HEK293T (cell line): ENCODE results near the gene FNDC8.

Experiments used
- CTCF ChIA-PET: fragments of 350-600 bp; formaldehyde crosslinking; extraction: SDS; loops from one replicate; lab custom pipeline; 2021; ENCODE audit warnings: antibody characterized with exemption, inconsistent platforms; lab: Yijun Ruan, JAX
- POLR2A ChIA-PET: fragments of 350-600 bp; formaldehyde crosslinking; extraction: SDS; loops from one replicate; lab custom pipeline; 2020; ENCODE audit warnings: antibody characterized with exemption, inconsistent platforms; lab: Yijun Ruan, JAX
- DNase-seq: peaks from one replicate; pipeline ENCODE4 v3.0.0; 2012; ENCODE audit warnings: mixed read lengths; ENCODE audit errors: extremely low spot score
- ARNT ChIP-seq: fragments of 450-650 bp; IDR thresholded peaks from 2 replicates; pipeline ENCODE4 v1.6.1; 2017; ENCODE audit warnings: mild to moderate bottlenecking
- BHLHE40 ChIP-seq: fragments of 450-650 bp; IDR thresholded peaks from 2 replicates; pipeline ENCODE4 v1.6.1; 2016; ENCODE audit warnings: mild to moderate bottlenecking, moderate library complexity, borderline replicate concordance
- CTBP1 ChIP-seq: fragments of 450-650 bp; IDR thresholded peaks from 2 replicates; pipeline ENCODE4 v1.6.1; 2016; ENCODE audit warnings: borderline replicate concordance
- ELF4 ChIP-seq: fragments of 450-650 bp; IDR thresholded peaks from 2 replicates; pipeline ENCODE4 v1.6.1; 2017; ENCODE audit warnings: antibody characterized with exemption
- FOXA1 ChIP-seq: fragments of 450-650 bp; IDR thresholded peaks from 2 replicates; pipeline ENCODE4 v1.6.1; 2016; ENCODE audit warnings: mild to moderate bottlenecking
- FOXK2 ChIP-seq: fragments of 450-650 bp; IDR thresholded peaks from 2 replicates; pipeline ENCODE4 v1.6.1; 2016; ENCODE audit warnings: mild to moderate bottlenecking
- FOXM1 ChIP-seq: fragments of 450-650 bp; IDR thresholded peaks from 2 replicates; pipeline ENCODE4 v1.6.1; 2017; ENCODE audit warnings: mild to moderate bottlenecking, borderline replicate concordance
- L3MBTL2 ChIP-seq: fragments of 450-650 bp; conservative IDR thresholded peaks from 2 replicates; pipeline ENCODE4 v1.6.1; 2016; ENCODE audit warnings: mild to moderate bottlenecking
- LEF1 ChIP-seq: fragments of 450-650 bp; IDR thresholded peaks from 2 replicates; pipeline ENCODE4 v1.6.1; 2017; ENCODE audit warnings: mild to moderate bottlenecking, borderline replicate concordance
- NFRKB ChIP-seq: fragments of 450-650 bp; IDR thresholded peaks from 2 replicates; pipeline ENCODE4 v1.6.1; 2016; ENCODE audit warnings: mild to moderate bottlenecking, moderate library complexity
- SP1 ChIP-seq: fragments of 450-650 bp; IDR thresholded peaks from 2 replicates; pipeline ENCODE4 v1.6.1; 2017
- SUZ12 ChIP-seq: fragments of 450-650 bp; IDR thresholded peaks from 2 replicates; pipeline ENCODE4 v1.6.1; 2016; ENCODE audit warnings: mild to moderate bottlenecking
- TARDBP ChIP-seq: fragments of 450-650 bp; IDR thresholded peaks from 2 replicates; pipeline ENCODE4 v1.6.1; 2016
- ZNF384 ChIP-seq: fragments of 450-650 bp; IDR thresholded peaks from 2 replicates; pipeline ENCODE4 v1.6.1; 2016
- TF ChIP-seq, protein P1 (sequence below): fragments of 450-650 bp; IDR thresholded peaks from 2 replicates; pipeline ENCODE4 v1.6.1; 2016

The FNDC8 gene

DNA sequence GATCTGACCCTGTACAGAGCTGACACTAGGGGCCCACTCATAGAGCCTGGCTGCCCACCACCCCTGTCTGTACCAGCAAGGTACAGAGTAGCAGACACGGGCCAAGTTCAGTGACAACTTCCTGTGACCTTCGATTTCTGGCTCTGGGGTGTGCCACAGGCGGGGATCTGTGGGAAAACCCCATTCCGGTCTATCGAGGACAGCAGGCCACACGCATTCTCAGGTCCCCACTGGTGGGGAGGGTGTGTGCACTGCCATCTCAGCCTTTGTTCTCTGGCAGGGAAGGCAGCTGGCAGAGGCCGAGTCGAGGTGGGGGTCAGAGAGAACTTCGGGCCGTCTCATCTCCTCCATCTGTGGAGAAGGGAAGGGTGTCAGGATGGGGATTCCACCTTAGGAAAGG, 10.7 kb downstream of the FNDC8 start:
- ChIA-PET CTCF (no interaction called here), POLR2A (no interaction called here)
- TF ChIP-seq L3MBTL2 (no peak), ARNT (no peak), FOXK2 (no peak), ELF4 (no peak), NFRKB (no peak), FOXM1 (no peak), SUZ12 (no peak), CTBP1 (no peak), LEF1 (no peak), ZNF384 (no peak), FOXA1 (no peak), TARDBP (no peak)
- TF ChIP-seq, protein P1, sequence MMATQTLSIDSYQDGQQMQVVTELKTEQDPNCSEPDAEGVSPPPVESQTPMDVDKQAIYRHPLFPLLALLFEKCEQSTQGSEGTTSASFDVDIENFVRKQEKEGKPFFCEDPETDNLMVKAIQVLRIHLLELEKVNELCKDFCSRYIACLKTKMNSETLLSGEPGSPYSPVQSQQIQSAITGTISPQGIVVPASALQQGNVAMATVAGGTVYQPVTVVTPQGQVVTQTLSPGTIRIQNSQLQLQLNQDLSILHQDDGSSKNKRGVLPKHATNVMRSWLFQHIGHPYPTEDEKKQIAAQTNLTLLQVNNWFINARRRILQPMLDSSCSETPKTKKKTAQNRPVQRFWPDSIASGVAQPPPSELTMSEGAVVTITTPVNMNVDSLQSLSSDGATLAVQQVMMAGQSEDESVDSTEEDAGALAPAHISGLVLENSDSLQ = no peak
- DNase-seq = no peak

DNA sequence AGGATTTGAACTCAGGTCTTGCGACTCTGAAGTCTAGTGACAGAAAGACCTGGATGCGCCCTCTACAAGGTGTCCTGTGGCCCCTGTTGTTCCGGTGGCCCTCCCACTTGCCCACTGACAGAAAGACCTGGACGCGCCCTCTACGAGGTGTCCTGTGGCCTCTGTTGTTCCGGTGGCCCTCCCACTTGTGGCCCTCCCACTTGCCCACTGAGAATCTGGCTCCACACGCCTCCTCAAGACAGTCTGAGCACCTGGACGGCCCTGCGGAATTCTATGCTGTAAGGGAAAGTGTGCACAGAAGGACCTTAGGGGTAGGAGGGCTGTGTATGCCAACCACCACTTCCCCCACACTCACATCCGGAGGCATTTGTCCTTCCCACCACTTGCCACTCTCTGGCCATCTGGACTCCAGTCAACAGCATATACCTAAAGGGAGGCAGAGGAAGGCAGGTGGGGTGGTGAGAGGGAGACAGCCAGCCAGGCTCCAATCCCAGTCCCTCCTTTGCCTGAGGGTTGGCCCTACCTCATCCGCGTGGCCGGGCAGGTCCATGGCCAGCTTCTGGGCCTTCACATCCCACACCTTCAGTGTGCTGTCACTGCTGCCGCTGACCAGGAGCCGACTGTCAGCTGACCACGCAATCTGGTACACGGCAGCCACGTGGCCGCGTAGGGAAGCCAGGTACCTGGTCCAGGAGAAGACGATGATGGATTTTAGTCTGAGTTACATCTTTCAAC, 11.6 kb downstream of the FNDC8 start:
- ChIA-PET CTCF (no interaction called here), POLR2A (no interaction called here)
- DNase-seq = no peak
- TF ChIP-seq BHLHE40 = no peak
- no peak for TF ChIP-seq FOXA1
- TF ChIP-seq FOXK2 = no peak
- TF ChIP-seq LEF1 = no peak
- TF ChIP-seq FOXM1 = no peak

DNA sequence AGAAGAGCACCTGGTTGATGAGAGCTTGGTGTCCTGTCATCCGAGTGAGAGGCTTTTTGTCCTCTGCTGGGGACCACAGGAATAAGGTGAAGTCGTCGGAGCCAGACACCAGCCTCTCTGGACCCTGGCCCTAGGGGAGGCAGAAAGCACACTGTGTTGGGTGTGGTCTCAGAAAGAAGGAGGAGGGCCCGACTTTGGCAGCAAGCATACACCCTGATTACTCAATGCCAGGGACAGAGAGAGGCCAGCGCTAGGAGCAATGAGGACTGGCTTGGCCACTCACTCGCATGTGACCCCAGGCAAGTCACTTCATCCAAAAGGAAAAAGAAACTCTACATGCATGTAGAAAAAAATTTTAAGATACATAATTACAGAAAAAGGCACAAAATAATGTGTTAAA, 13.9 kb downstream of the FNDC8 start:
- TF ChIP-seq FOXM1 (no peak), FOXK2 (no peak), ARNT (no peak), CTBP1 (no peak), NFRKB (no peak), BHLHE40 (no peak), L3MBTL2 (no peak), LEF1 (no peak), TARDBP (no peak)
- TF ChIP-seq, protein P1 = no peak
- ChIA-PET CTCF (interaction anchor here (0.6 kb wide), 2 partner anchors 10 to 478 kb away, joined by 3 read pairs; no protein-coding TSS in a partner anchor), POLR2A (no interaction called here)
- DNase-seq = no peak

DNA sequence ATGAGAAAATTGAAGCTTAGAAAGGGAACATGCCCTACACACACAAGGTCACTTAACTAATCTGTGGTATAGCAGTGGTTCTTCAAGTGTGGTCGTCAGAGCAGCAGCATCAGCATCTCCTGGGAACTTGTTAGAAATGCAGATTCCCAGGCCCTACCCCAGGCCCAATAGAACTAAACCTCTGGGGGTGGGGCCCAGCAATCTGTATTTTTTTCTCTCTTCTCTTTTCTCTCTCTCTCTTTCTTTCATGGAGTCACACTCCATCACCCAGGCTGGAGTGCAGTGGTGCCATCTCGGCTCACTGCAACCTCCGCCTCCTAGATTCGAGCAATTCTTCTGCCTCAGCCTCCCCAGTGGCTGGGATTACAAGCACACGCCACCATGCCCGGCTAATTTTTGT, 16.8 kb downstream of the FNDC8 start:
- TF ChIP-seq LEF1 (no peak), FOXK2 (no peak), ELF4 (no peak), NFRKB (no peak), FOXA1 (no peak), TARDBP (no peak), ZNF384 (no peak), SP1 (no peak), FOXM1 (no peak)
- CTCF ChIA-PET = no interaction called here
- no peak for DNase-seq
- POLR2A ChIA-PET = interaction anchor here (1.4 kb wide), 1 partner anchor 15 kb away, joined by 3 read pairs; no protein-coding TSS in a partner anchor

DNA sequence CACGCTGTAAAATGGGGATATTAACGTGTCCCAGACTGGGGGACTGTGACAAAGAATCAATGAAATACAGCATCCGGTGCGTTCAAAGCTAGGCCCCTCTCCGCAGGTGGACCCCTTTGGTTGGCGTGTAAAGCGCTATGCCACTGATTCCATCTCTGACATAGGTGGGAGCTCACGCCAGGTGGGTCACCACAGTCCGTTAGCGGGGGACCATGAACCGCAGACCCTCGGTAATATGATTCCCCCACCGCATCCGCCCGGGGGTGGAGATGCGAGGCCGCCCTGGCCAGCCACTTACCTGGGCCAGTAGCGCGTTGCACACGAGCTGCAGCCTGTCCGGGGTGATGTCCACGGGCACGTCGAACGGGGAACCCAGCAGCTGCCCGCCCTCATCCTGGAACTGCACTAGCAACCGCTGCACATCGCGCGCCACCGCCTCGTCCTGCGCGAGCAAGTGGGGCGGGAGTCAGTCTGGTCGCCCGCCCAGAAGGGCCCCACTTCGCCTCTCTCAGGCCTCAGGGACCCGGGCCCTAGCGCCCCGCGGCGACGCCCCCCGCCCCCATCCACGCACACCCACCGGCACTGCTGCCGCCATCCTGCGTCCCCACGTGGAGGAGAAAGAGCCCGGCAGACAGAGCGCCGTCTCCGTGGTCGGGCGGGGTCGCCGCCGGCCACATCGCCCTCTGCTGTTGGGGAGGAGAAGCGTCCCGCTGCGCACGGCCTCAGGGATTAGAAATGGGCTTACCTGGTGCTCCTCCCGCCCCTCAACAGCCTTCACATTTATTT, 20.5 kb downstream of the FNDC8 start, which contains the start of gene NLE1:
Gene NLE1 (minus strand): TSS at position 623 of the 786 bp plus-strand sequence. CDS start 28 bp downstream, at position 595.
- POLR2A ChIA-PET = interaction anchor here (0.8 to 1.8 kb wide), 6 partner anchors 8 to 563 kb away, joined by 3 to 6 read pairs (median 5); partner anchors contain the start of genes RAD51D and SLFN11
- no peak for TF ChIP-seq SUZ12
- peak; percentile 66; the same call in 1 of the 2 replicates for TF ChIP-seq TARDBP
- TF ChIP-seq L3MBTL2 = peak; percentile 71
- CTCF ChIA-PET = no interaction called here
- peak; percentile 79 for DNase-seq

DNA sequence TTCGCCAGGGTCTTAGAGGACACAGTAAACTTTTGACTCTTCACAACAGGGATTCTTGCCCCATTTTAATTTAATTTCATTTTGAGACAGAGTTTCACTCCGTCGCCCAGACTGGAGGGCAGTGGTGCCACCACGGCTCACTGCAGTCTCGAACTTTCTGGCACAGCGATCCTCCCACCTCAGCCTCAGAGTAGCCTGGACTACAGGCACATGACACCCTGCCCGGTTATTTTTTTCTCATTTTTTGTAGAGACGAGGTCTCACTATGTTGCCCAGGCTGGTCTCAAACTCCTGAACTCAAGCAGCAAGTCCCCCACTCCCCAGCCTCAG, 21.0 kb downstream of the FNDC8 start:
- ChIA-PET CTCF (no interaction called here), POLR2A (interaction anchor here (1.2 to 1.8 kb wide), 3 partner anchors 12 to 231 kb away, joined by 5 to 6 read pairs (median 5); partner anchors contain the start of genes RAD51D and SLFN11)
- TF ChIP-seq FOXK2 (no peak), NFRKB (no peak), ZNF384 (no peak)
- TF ChIP-seq, protein P1 = no peak
- no peak for DNase-seq
